IMR-90 (cell line): ENCODE data around the gene ACACB. TPM values are rescaled to one million over a fixed set of nuclear protein-coding genes. Genes with fewer than 3 reads are reported as not detected.

Experiments used
- ATAC-seq: fragments of 200-7000 bp; cut with Tn5 transposase; 2 replicates; pipeline ENCODE4 v1.9.1; 2020; ENCODE audit warnings: low read depth, mild to moderate bottlenecking, moderate library complexity
- BruUV-seq: library from RNA; stranded (reverse); fragments of 400-500 nt; replicated peaks from 2 replicates; lab custom pipeline; 2021; lab: Mats Ljungman, UMichigan
- CTCF ChIA-PET: fragments of 300-600 bp; formaldehyde crosslinking; extraction: SDS; loops from one replicate; lab custom pipeline; 2021; ENCODE audit warnings: antibody characterized with exemption; lab: Yijun Ruan, JAX
- POLR2A ChIA-PET: fragments of 300-600 bp; sonication (Branson Sonifier 250); formaldehyde crosslinking; loops from one replicate; lab custom pipeline; 2022; ENCODE audit warnings: antibody characterized with exemption; ENCODE audit not compliant: unreplicated experiment; lab: Charles Lee
- DNase-seq: peaks from one replicate; pipeline ENCODE4 v3.0.0; 2013
- H2AFZ ChIP-seq: replicated peaks from 2 replicates; pipeline ENCODE3; 2013; ENCODE audit warnings: low read length, mild to moderate bottlenecking; ENCODE audit not compliant: poor library complexity
- H2AK5ac ChIP-seq: 2 replicates; pipeline ENCODE4 v1.6.1; 2013; ENCODE audit warnings: low read depth, low read length, inconsistent platforms
- H2AK9ac ChIP-seq: replicated peaks from 2 replicates; pipeline ENCODE3; 2013; ENCODE audit warnings: mild to moderate bottlenecking, low read depth, low read length, moderate library complexity; ENCODE audit not compliant: poor library complexity
- H2BK120ac ChIP-seq: 2 replicates; pipeline ENCODE4 v1.6.1; 2013; ENCODE audit warnings: low read depth, low read length, inconsistent platforms
- H2BK15ac ChIP-seq: 3 replicates; pipeline ENCODE4 v1.6.1; 2013; ENCODE audit warnings: low read depth, low read length, inconsistent platforms
- H2BK20ac ChIP-seq: 2 replicates; pipeline ENCODE4 v1.6.1; 2013; ENCODE audit warnings: low read depth, mild to moderate bottlenecking, inconsistent platforms, low read length, moderate library complexity
- H2BK5ac ChIP-seq: 2 replicates; pipeline ENCODE4 v1.6.1; 2013; ENCODE audit warnings: mild to moderate bottlenecking, low read depth, low read length, inconsistent platforms; ENCODE audit not compliant: poor library complexity, severe bottlenecking
- H3K14ac ChIP-seq: replicated peaks from 2 replicates; pipeline ENCODE4 v1.6.1; 2013; ENCODE audit warnings: low read depth, low read length, inconsistent platforms
- H3K18ac ChIP-seq: 2 replicates; pipeline ENCODE4 v1.6.1; 2013; ENCODE audit warnings: low read depth, low read length, control low read depth
- H3K23ac ChIP-seq: 2 replicates; pipeline ENCODE4 v1.6.1; 2013; ENCODE audit warnings: low read depth, low read length, inconsistent platforms
- H3K27ac ChIP-seq: 2 replicates; pipeline ENCODE4 v1.5.1; 2013; ENCODE audit warnings: mild to moderate bottlenecking, control low read depth, low read length; ENCODE audit not compliant: insufficient read depth
- H3K27me3 ChIP-seq: 2 replicates; pipeline ENCODE4 v1.6.1; 2013; ENCODE audit warnings: low read length; ENCODE audit not compliant: control insufficient read depth, insufficient read depth
- H3K36me3 ChIP-seq: 2 replicates; pipeline ENCODE4 v1.6.1; 2013; ENCODE audit warnings: low read length, mixed read lengths; ENCODE audit not compliant: control insufficient read depth, insufficient read depth
- H3K4ac ChIP-seq: 2 replicates; pipeline ENCODE4 v1.6.1; 2013; ENCODE audit warnings: low read depth, low read length, inconsistent platforms
- H3K4me1 ChIP-seq: 2 replicates; pipeline ENCODE4 v1.6.1; 2013; ENCODE audit warnings: low read length, mixed read lengths; ENCODE audit not compliant: control insufficient read depth, insufficient read depth
- H3K4me2 ChIP-seq: 2 replicates; pipeline ENCODE4 v1.6.1; 2013; ENCODE audit warnings: low read depth, mild to moderate bottlenecking, control low read depth, low read length, moderate library complexity
- H3K4me3 ChIP-seq: 2 replicates; pipeline ENCODE4 v1.5.1; 2013; ENCODE audit warnings: low read depth, mild to moderate bottlenecking, control low read depth, low read length, moderate library complexity; ENCODE audit not compliant: insufficient read depth
- H3K56ac ChIP-seq: 2 replicates; pipeline ENCODE4 v1.6.1; 2013; ENCODE audit warnings: low read length, inconsistent platforms; ENCODE audit not compliant: insufficient read depth; ENCODE audit errors: extremely low read depth
- H3K79me1 ChIP-seq, 2 experiments: 2 replicates each; pipeline ENCODE4 v1.6.1; 2013; ENCODE audit warnings: low read length in 2 of 2, inconsistent platforms in 1 of 2, low read depth in 1 of 2
- H3K9ac ChIP-seq: 2 replicates; pipeline ENCODE4 v1.6.1; 2013; ENCODE audit warnings: low read depth, low read length, control low read depth
- H3K9me1 ChIP-seq: 2 replicates; pipeline ENCODE4 v1.6.1; 2013; ENCODE audit warnings: low read length, inconsistent platforms; ENCODE audit not compliant: insufficient read depth
- H3K9me3 ChIP-seq: 2 replicates; pipeline ENCODE4 v1.6.1; 2013; ENCODE audit warnings: low read length; ENCODE audit not compliant: control insufficient read depth, insufficient read depth
- H4K20me1 ChIP-seq: 2 replicates; pipeline ENCODE4 v1.6.1; 2013; ENCODE audit warnings: low read length, inconsistent platforms; ENCODE audit not compliant: insufficient read depth
- H4K5ac ChIP-seq: 2 replicates; pipeline ENCODE4 v1.6.1; 2013; ENCODE audit warnings: mild to moderate bottlenecking, low read depth, low read length, control low read depth
- H4K8ac ChIP-seq, 2 experiments: 2 replicates each; pipeline ENCODE4 v1.6.1; 2013; ENCODE audit warnings: low read depth in 2 of 2, low read length in 2 of 2, control low read depth in 1 of 2, inconsistent platforms in 1 of 2
- H4K91ac ChIP-seq: 2 replicates; pipeline ENCODE4 v1.6.1; 2013; ENCODE audit warnings: low read depth, low read length, inconsistent platforms; ENCODE audit not compliant: insufficient read depth
- MAZ ChIP-seq: IDR thresholded peaks from 2 replicates; pipeline ENCODE4 v1.6.1; 2012; ENCODE audit warnings: low read depth, mild to moderate bottlenecking, low read length, improper control_type of control experiment, moderate library complexity, borderline replicate concordance
- WGBS, 2 experiments: methylation state at CpG; one replicate each; pipeline versions ENCODE4 v1.1.5 to v1.1.7; 2013; ENCODE audit warnings: missing lambda C conversion rate in 2 of 2; ENCODE audit not compliant: insufficient read length in 1 of 2; ENCODE audit errors: extremely low coverage in 2 of 2; 5-methylcytosine and 5-hydroxymethylcytosine counted together
- dilution Hi-C: fragments of 300-500 bp; cut with HindIII; formaldehyde crosslinking; loops from one replicate; pipeline ENCODE4 v1.14.3; 2018; ENCODE audit warnings: low sequenced_read_pairs; ENCODE audit not compliant: unreplicated experiment
- in situ Hi-C: fragments of 300-500 bp; cut with MboI; formaldehyde crosslinking; loops from 3 replicates; pipeline ENCODE4 v1.14.3; 2019; ENCODE audit warnings: low sequenced_read_pairs, inconsistent platforms, mixed read lengths
- intact Hi-C: fragments of 100-400 bp; cut with micrococcal nuclease; formaldehyde crosslinking; loops from 2 replicates; pipeline ENCODE4 v1.10.0; 2022
- polyA plus RNA-seq, 3 experiments: library from polyadenylated mRNA; depleted of rRNA; stranded (reverse); fragments of >200 nt; gene quantifications; 2 replicates each; pipeline ENCODE4 v1.2.3, GENCODE V29; 2012; ENCODE audit warnings: low replicate concordance in 1 of 3
- total RNA-seq: library from RNA; depleted of rRNA; stranded (reverse); fragments of >200 nt; gene quantifications from 2 replicates; pipeline ENCODE4 v1.2.3, GENCODE V29; 2012

The ACACB gene
- total and polyA plus RNA-seq, 2 of the 4 experiments (the other 2 are of a cell fraction) = 2.0 to 2.1 TPM

GRCh38 chr12:109153821-109154441 lies 37.5 kb downstream of the ACACB start:
- Histone ChIP-seq H3K14ac (no peak overlapping the region), H3K27ac (no peak overlapping the region), H2BK120ac (no peak overlapping the region), H2AFZ (peak overlapping the region; percentile 97), H4K8ac (peak overlapping the region in 1 of 2 experiments; percentile 73; a peak in 1 of 4 replicates), H2BK15ac (no peak overlapping the region), H2AK9ac (no peak overlapping the region), H3K36me3 (no peaks in the 10 kb centered on the region), H3K23ac (peak overlapping the region; percentile 45; the same call in 1 of the 2 replicates), H3K4me3 (peak overlapping the region; percentile 46), H2BK5ac (no peak overlapping the region), H3K79me1 (0 out of 4 replicates have a peak, but pooled peaks cover 0 to 6% of the 10 kb centered on the region in 2 experiments), H2BK20ac (no peak overlapping the region), H3K9me3 (no peaks in the 10 kb centered on the region), H3K9me1 (0 out of 2 replicates have a peak, but pooled peaks cover 2% of the 10 kb centered on the region), H4K20me1 (no peaks in the 10 kb centered on the region), H2AK5ac (no peak overlapping the region), H3K4ac (no peak overlapping the region), H3K4me1 (0 out of 2 replicates have a peak, but pooled peaks cover 2% of the 10 kb centered on the region), H3K9ac (peak overlapping the region; percentile 49), H3K18ac (no peak overlapping the region), H4K91ac (no peak overlapping the region), H3K4me2 (peak overlapping the region; percentile 78), H3K56ac (no peak overlapping the region), H4K5ac (no peak overlapping the region), H3K27me3 (peaks cover 8% of the 10 kb centered on the region)
- dilution Hi-C loops = no loop called here
- no peak for TF ChIP-seq MAZ
- intact Hi-C loops = no loop called here
- CTCF ChIA-PET = interaction anchor here (0.5 kb wide), 1 partner anchor 1635 kb away, joined by 3 read pairs; no protein-coding TSS in a partner anchor
- in situ Hi-C loops = no loop called here
- BruUV-seq = no TSS peak
- DNase-seq (no peak), ATAC-seq (no peak)
- 58% methylated on average over 6 of the region's 18 CpGs; no CpG with 5 or more reads in 1 of the 2 experiments for WGBS, 2 experiments
- POLR2A ChIA-PET = interaction anchor here (0.6 kb wide), 2 partner anchors 270 to 430 kb away, joined by 5 to 12 read pairs; no protein-coding TSS in a partner anchor
